Measurements from ENCODE around the gene ONECUT3.

Gene ONECUT3

DNA sequence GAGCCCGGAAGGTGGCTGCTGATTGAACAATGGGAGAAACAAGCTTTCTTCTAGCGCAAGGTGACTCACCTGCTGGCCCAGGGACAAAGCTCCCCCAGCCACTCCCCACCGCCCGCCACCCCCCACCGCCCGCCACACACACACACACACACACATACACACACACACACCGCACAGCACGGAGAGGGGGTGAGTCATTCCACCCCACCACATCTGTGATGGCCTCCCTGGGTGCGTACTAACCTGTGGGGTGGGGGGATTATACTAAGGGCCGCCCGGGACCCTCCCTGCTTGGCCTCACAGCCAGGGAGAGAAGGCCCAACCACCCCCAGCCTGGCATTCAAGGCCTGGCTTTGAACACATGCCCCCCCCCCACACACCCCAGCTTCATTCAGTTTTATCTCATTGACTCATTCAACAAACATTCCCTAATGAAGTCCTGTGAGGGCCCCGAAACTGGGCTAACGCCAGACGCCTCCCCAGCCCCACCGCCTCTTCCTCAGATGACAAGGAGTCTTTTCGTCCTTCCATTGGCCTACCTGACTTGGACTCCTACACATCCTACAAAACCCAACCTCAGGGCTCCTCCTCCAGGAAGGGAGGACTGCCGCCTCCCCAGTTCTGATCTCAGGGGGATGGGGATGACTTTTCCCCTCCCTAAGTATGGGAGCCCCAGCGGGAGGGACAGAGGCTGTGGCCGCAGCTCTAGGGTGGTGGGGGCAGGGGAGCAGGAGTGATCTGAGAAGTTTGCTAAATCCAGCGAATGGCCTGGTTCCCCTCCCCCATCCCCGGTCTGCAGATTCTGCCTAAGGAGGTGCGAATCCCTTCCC, 5.8 kb upstream of the ONECUT3 start:
- H2AFZ ChIP-seq (ENCODE audit: low read length), result no peak overlapping the region
- H3K9me3 ChIP-seq (ENCODE audit: insufficient read depth, low read depth, low read length), result no peaks in the 10 kb centered on the region
- no peak overlapping the region for H3K9ac ChIP-seq (ENCODE audit: low read depth, low read length, poor library complexity, severe bottlenecking)
- no peak overlapping the region for H3K4me2 ChIP-seq (ENCODE audit: low read depth, low read length, poor library complexity, severe bottlenecking)
- H3F3A ChIP-seq (ENCODE audit: low read depth), result no peaks in the 10 kb centered on the region
- H3K4me1 ChIP-seq (ENCODE audit: insufficient read depth, low read length, poor library complexity, severe bottlenecking), result peaks cover 13% of the 10 kb centered on the region
- no peak overlapping the region for H3K4me3 ChIP-seq (ENCODE audit: low read length, poor library complexity, severe bottlenecking)
- H3K27me3 ChIP-seq (ENCODE audit: insufficient read depth, low read length, poor library complexity, severe bottlenecking), result no peaks in the 10 kb centered on the region
- no peaks in the 10 kb centered on the region for H4K20me1 ChIP-seq (ENCODE audit: insufficient read depth, low read length, poor library complexity, severe bottlenecking)
- H3K9me2 ChIP-seq (replicated peaks; ENCODE audit: low read depth, low read length), result no peaks in the 10 kb centered on the region
- no peaks in the 10 kb centered on the region for H3K36me3 ChIP-seq (ENCODE audit: insufficient read depth, low read length)
- TF ChIP-seq EZH2phosphoT487 (IDR thresholded peaks at IDR 0.05; ENCODE audit: borderline replicate concordance), result no peak
- TF ChIP-seq, protein P1, sequence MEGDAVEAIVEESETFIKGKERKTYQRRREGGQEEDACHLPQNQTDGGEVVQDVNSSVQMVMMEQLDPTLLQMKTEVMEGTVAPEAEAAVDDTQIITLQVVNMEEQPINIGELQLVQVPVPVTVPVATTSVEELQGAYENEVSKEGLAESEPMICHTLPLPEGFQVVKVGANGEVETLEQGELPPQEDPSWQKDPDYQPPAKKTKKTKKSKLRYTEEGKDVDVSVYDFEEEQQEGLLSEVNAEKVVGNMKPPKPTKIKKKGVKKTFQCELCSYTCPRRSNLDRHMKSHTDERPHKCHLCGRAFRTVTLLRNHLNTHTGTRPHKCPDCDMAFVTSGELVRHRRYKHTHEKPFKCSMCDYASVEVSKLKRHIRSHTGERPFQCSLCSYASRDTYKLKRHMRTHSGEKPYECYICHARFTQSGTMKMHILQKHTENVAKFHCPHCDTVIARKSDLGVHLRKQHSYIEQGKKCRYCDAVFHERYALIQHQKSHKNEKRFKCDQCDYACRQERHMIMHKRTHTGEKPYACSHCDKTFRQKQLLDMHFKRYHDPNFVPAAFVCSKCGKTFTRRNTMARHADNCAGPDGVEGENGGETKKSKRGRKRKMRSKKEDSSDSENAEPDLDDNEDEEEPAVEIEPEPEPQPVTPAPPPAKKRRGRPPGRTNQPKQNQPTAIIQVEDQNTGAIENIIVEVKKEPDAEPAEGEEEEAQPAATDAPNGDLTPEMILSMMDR (conservative IDR thresholded peaks at IDR 0.05; ENCODE audit: low read length), result no peak
- H3K79me2 ChIP-seq (ENCODE audit: insufficient read depth, low read length), result no peaks in the 10 kb centered on the region

DNA sequence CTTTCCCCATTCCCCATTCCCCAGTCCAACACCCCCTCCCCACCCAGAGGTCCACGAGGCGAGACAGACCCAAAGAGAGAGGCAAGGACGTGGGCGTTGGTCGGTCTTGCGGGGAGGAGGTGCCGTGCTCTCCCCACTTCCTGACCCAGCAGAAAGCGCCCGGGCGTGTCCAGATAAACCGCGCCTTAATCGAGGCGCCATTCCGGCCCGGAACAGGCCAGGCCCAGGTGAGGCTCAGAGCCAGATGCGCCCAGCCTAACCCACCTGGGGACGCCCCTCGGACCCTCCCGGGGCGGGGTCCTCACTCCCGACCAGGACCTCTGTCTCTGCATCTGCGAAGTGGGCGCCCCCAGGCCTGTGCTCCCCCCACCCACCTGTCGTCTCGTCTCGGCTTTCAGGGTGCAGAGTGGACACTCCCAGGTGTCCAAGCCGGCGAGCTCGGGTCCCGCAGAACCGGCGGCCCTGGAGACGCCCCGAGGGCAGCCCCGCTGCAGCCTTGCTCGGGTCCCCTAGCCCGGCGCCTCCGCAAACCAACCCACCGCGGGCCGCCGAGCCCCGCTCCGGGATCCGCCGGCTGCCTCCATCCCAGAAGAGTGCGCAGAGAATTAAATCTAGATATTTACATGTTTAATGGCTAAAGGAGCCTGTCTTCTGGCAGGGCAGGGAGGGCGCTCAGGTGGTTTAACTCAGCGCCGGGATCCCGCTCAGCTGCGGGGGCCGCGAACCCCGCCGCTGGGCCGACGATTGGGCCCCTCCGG, 5.0 kb upstream of the ONECUT3 start:
- Histone ChIP-seq H4K20me1 (ENCODE audit: insufficient read depth, low read length, poor library complexity, severe bottlenecking) (no peaks in the 10 kb centered on the region), H3K9me3 (ENCODE audit: insufficient read depth, low read depth, low read length) (no peaks in the 10 kb centered on the region), H3K79me2 (ENCODE audit: insufficient read depth, low read length) (no peaks in the 10 kb centered on the region), H3K4me2 (ENCODE audit: low read depth, low read length, poor library complexity, severe bottlenecking) (no peak overlapping the region), H3K4me1 (ENCODE audit: insufficient read depth, low read length, poor library complexity, severe bottlenecking) (peaks cover 13% of the 10 kb centered on the region), H3K9me2 (replicated peaks; ENCODE audit: low read depth, low read length) (no peaks in the 10 kb centered on the region), H3K27me3 (ENCODE audit: insufficient read depth, low read length, poor library complexity, severe bottlenecking) (no peaks in the 10 kb centered on the region), H3K36me3 (ENCODE audit: insufficient read depth, low read length) (no peaks in the 10 kb centered on the region), H2AFZ (ENCODE audit: low read length) (no peak overlapping the region), H3F3A (ENCODE audit: low read depth) (no peaks in the 10 kb centered on the region), H3K9ac (ENCODE audit: low read depth, low read length, poor library complexity, severe bottlenecking) (no peak overlapping the region), H3K4me3 (ENCODE audit: low read length, poor library complexity, severe bottlenecking) (no peak overlapping the region)
- TF ChIP-seq, protein P1 (conservative IDR thresholded peaks at IDR 0.05; ENCODE audit: low read length), result no peak
- TF ChIP-seq EZH2phosphoT487 (IDR thresholded peaks at IDR 0.05; ENCODE audit: borderline replicate concordance), result no peak

DNA sequence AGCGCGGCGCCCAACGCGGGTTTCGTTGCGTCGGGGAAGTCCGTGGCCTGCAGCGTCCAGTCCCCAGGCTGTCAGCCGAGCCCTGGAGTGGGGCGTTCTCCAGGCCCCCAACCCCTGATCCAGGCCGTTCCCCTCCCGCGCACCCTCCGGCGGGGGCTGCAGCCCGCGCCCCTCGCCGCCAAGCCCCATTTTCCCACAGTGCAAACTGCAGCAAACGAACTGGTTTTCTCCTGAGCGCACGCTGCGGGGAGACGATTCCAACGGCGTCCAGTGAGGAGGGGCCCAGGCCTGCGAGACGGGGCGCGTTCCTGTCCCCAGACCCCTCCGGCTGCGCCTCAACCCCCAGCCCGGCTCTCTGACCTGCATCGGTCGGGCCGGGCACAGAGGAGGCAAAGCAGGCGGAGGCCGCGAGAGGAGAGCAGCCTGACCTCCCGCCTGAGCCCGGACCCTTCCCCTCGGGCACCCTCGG, 4.4 kb upstream of the ONECUT3 start:
- no peak overlapping the region for H2AFZ ChIP-seq (ENCODE audit: low read length)
- H3K4me3 ChIP-seq (ENCODE audit: low read length, poor library complexity, severe bottlenecking), result no peak overlapping the region
- H4K20me1 ChIP-seq (ENCODE audit: insufficient read depth, low read length, poor library complexity, severe bottlenecking), result no peaks in the 10 kb centered on the region

More for the DNA sequence above, 4.4 kb upstream of the ONECUT3 start:
- Histone ChIP-seq H3K36me3 (ENCODE audit: insufficient read depth, low read length) (no peaks in the 10 kb centered on the region), H3K9ac (ENCODE audit: low read depth, low read length, poor library complexity, severe bottlenecking) (no peak overlapping the region), H3K4me2 (ENCODE audit: low read depth, low read length, poor library complexity, severe bottlenecking) (no peak overlapping the region), H3K9me3 (ENCODE audit: insufficient read depth, low read depth, low read length) (no peaks in the 10 kb centered on the region), H3K27me3 (ENCODE audit: insufficient read depth, low read length, poor library complexity, severe bottlenecking) (no peaks in the 10 kb centered on the region), H3K4me1 (ENCODE audit: insufficient read depth, low read length, poor library complexity, severe bottlenecking) (peaks cover 13% of the 10 kb centered on the region), H3K9me2 (replicated peaks; ENCODE audit: low read depth, low read length) (no peaks in the 10 kb centered on the region), H3K79me2 (ENCODE audit: insufficient read depth, low read length) (no peaks in the 10 kb centered on the region), H3F3A (ENCODE audit: low read depth) (no peaks in the 10 kb centered on the region)
- TF ChIP-seq, protein P1 (conservative IDR thresholded peaks at IDR 0.05; ENCODE audit: low read length), result no peak
- no peak for TF ChIP-seq EZH2phosphoT487 (IDR thresholded peaks at IDR 0.05; ENCODE audit: borderline replicate concordance)

Data from Loucy (cell line).